ENCODE measurements around the gene FLNC.

GRCh38 chr7:128833946-128834325, 3.7 kb downstream of the FLNC start:
- TF ChIP-seq CTCF (conservative IDR thresholded peaks at IDR 0.05; ENCODE audit: low read depth, low read length), result no peak
- TF ChIP-seq POLR2A (IDR thresholded peaks at IDR 0.05; ENCODE audit: low read depth, low read length), result no peak
- TF ChIP-seq NFE2L2 (IDR thresholded peaks at IDR 0.05; ENCODE audit: low read depth, low read length), result no peak
- TF ChIP-seq MXI1 (IDR thresholded peaks at IDR 0.05; ENCODE audit: borderline replicate concordance, low read depth, low read length), result no peak
- TF ChIP-seq RFX5 (IDR thresholded peaks at IDR 0.05; ENCODE audit: low read depth, low read length), result no peak
- no peak for TF ChIP-seq CEBPB (IDR thresholded peaks at IDR 0.05; ENCODE audit: low read depth, low read length)
- no peak for TF ChIP-seq RCOR1 (IDR thresholded peaks at IDR 0.05; ENCODE audit: insufficient replicate concordance, low read length)
- no peak for TF ChIP-seq BHLHE40 (IDR thresholded peaks at IDR 0.05; ENCODE audit: low read depth, low read length)
- no peak for TF ChIP-seq RAD21 (IDR thresholded peaks at IDR 0.05; ENCODE audit: low read length)
- TF ChIP-seq USF2 (IDR thresholded peaks at IDR 0.05; ENCODE audit: low read depth, low read length), result no peak

Data from IMR-90 (cell line).